OCI-LY3 (cell line): ENCODE data around the gene TMEM218.

ENCODE experiments used
- H2AFZ ChIP-seq: fragments of 200-600, 300-600 bp; shearing (Covaris generic); 2 replicates; pipeline ENCODE4 v1.6.0; 2014; ENCODE audit warnings: antibody characterized with exemption, low read depth, low read length
- H3K27ac ChIP-seq: fragments of 200-600, 300-600 bp; sonication (generic); 2 replicates; pipeline ENCODE4 v1.5.1; 2014; ENCODE audit warnings: mild to moderate bottlenecking, low read length, moderate library complexity, mixed read lengths
- H3K27me3 ChIP-seq: fragments of 200-600, 300-600 bp; sonication (generic); 2 replicates; pipeline ENCODE4 v1.6.1; 2014; ENCODE audit warnings: low read depth, low read length, mixed read lengths
- H3K36me3 ChIP-seq: fragments of 200-600, 300-600 bp; sonication (generic); replicated peaks from 2 replicates; pipeline ENCODE3; 2014; ENCODE audit warnings: low read depth, low read length, mixed read lengths
- H3K4me1 ChIP-seq: fragments of 300-600, 200-600 bp; sonication (generic); 2 replicates; pipeline ENCODE4 v1.6.1; 2014; ENCODE audit warnings: low read length, mixed read lengths
- H3K4me2 ChIP-seq: fragments of 200-600, 300-600 bp; sonication (generic); 2 replicates; pipeline ENCODE4 v1.6.1; 2014; ENCODE audit warnings: low read length, mixed read lengths
- H3K4me3 ChIP-seq: fragments of 300-600, 200-600 bp; sonication (generic); 2 replicates; pipeline ENCODE4 v1.5.1; 2014; ENCODE audit warnings: antibody characterized with exemption, mild to moderate bottlenecking, low read length, moderate library complexity
- H3K79me2 ChIP-seq: fragments of 300-600, 200-600 bp; shearing (Covaris generic); 2 replicates; pipeline ENCODE4 v1.6.1; 2014; ENCODE audit warnings: mild to moderate bottlenecking, low read length, mixed read lengths
- H3K9ac ChIP-seq: fragments of 300-600, 200-600 bp; shearing (Covaris generic); 2 replicates; pipeline ENCODE4 v1.6.0; 2014; ENCODE audit warnings: mild to moderate bottlenecking, low read length, moderate library complexity
- H3K9me3 ChIP-seq: fragments of 200-600, 300-600 bp; shearing (Covaris generic); 2 replicates; pipeline ENCODE4 v1.6.1; 2014; ENCODE audit warnings: low read length, mixed read lengths; ENCODE audit not compliant: insufficient read depth
- H4K20me1 ChIP-seq: fragments of 200-600, 300-600 bp; sonication (generic); 2 replicates; pipeline ENCODE4 v1.6.1; 2016; ENCODE audit warnings: low read length, mixed read lengths; ENCODE audit not compliant: insufficient read depth
- EZH2phosphoT487 ChIP-seq: fragments of 200-600 bp; shearing (Covaris generic); IDR thresholded peaks from 2 replicates; pipeline ENCODE4 v1.6.1; 2018; ENCODE audit warnings: antibody characterized with exemption, mixed run types, low read depth
- TF ChIP-seq, protein P1 (sequence below): fragments of 200-600, 300-600 bp; sonication (generic); IDR thresholded peaks from 2 replicates; pipeline ENCODE4 v1.5.1; 2014; ENCODE audit warnings: antibody characterized with exemption, low read length, low read depth

TMEM218 gene

DNA sequence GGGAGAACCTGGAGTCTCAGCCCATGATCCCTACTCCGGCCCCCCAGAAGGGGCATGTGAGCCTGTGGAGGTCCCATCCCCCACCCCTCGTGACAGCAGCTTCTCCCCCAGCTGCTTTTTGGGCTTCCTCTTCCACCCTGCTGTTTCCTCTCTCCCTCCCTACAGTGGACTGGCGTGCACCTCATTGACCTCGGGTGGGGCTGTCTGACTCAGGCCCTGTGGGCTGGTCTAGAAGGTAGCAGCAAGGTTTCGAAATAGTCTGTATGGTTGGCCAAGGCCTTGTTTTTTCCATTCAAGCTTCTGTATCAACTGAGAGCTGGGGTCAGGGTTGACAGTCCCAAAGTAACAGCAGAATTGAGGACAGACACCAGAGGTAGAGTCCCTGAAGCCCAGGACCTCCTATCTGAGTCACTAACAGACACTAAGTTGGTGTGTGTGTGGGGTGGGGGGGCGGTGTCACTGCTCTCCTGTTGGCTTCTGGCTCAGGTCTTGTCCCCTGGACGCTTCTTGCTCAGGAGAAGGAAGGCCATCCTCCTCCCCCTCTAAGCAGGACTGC is 40.6 kb downstream of the TMEM218 start:
- TF ChIP-seq, protein P1, sequence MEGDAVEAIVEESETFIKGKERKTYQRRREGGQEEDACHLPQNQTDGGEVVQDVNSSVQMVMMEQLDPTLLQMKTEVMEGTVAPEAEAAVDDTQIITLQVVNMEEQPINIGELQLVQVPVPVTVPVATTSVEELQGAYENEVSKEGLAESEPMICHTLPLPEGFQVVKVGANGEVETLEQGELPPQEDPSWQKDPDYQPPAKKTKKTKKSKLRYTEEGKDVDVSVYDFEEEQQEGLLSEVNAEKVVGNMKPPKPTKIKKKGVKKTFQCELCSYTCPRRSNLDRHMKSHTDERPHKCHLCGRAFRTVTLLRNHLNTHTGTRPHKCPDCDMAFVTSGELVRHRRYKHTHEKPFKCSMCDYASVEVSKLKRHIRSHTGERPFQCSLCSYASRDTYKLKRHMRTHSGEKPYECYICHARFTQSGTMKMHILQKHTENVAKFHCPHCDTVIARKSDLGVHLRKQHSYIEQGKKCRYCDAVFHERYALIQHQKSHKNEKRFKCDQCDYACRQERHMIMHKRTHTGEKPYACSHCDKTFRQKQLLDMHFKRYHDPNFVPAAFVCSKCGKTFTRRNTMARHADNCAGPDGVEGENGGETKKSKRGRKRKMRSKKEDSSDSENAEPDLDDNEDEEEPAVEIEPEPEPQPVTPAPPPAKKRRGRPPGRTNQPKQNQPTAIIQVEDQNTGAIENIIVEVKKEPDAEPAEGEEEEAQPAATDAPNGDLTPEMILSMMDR: no peak
- TF ChIP-seq EZH2phosphoT487: no peak
- Histone ChIP-seq H3K27ac (peak overlapping the region; percentile 88), H3K9me3 (no peaks in the 10 kb centered on the region), H2AFZ (no peak overlapping the region), H3K9ac (peak overlapping the region; percentile 69; the same call in 1 of the 2 replicates), H3K4me1 (peaks cover 51% of the 10 kb centered on the region), H3K4me2 (peak overlapping the region; percentile 82), H3K79me2 (no peaks in the 10 kb centered on the region), H4K20me1 (no peaks in the 10 kb centered on the region), H3K36me3 (peaks cover 8% of the 10 kb centered on the region), H3K27me3 (no peaks in the 10 kb centered on the region), H3K4me3 (peak overlapping the region; percentile 61; the same call in 1 of the 2 replicates)

DNA sequence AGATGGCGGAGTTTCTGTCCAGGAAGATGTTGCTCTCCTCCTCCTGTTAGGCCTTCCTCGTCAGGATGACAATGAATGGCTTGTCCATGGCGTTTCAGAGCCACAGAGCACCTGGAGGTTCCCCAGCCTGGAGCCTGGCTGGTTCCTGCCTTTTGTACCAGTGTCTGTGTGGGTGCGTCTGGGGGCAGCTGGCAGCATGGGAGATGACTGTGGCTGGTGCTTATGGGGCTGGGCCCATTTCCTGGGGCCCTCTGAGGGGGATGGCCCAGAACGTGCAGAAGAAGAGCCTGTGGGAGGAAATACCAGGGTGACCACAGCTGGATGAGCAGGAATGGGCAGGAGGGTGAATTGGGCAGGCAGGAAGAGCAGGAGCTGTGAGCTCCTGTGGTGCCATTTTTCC is 41.6 kb downstream of the TMEM218 start:
- Histone ChIP-seq H3K36me3 (peaks cover 8% of the 10 kb centered on the region), H3K4me3 (no peak overlapping the region), H3K27ac (peak overlapping the region; percentile 88; the same call in 1 of the 2 replicates), H3K27me3 (no peaks in the 10 kb centered on the region), H3K4me1 (peaks cover 51% of the 10 kb centered on the region), H4K20me1 (no peaks in the 10 kb centered on the region), H3K4me2 (peak overlapping the region; percentile 82), H3K9me3 (no peaks in the 10 kb centered on the region), H3K79me2 (no peaks in the 10 kb centered on the region), H3K9ac (no peak overlapping the region), H2AFZ (no peak overlapping the region)
- TF ChIP-seq, protein P1: no peak
- no peak for TF ChIP-seq EZH2phosphoT487

DNA sequence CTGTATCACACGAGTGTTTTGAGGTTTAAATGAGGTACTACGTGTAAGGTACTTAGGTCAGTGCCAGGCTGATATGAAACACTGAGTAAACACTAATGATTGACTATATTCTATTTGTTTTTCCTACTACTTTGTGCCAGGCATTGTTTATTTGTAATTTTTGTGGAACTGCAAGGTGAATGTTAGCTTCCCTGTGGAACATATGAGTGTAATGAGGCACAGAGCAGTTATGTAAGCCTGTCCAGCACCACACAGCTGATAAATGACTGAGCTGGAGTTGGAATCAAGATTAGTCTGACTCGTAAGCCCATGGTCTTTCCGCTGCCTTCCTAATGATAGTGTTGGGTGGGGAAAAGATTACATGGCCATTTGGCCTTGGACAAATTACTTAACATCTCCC is 42.4 kb downstream of the TMEM218 start:
- Histone ChIP-seq H3K27ac (no peak overlapping the region), H3K9me3 (no peaks in the 10 kb centered on the region), H3K4me3 (no peak overlapping the region), H3K4me1 (peaks cover 54% of the 10 kb centered on the region), H4K20me1 (no peaks in the 10 kb centered on the region), H3K36me3 (peaks cover 11% of the 10 kb centered on the region), H3K27me3 (no peaks in the 10 kb centered on the region), H3K79me2 (peaks cover 6% of the 10 kb centered on the region; the same call in 1 of the 2 replicates), H3K9ac (no peak overlapping the region), H2AFZ (no peak overlapping the region), H3K4me2 (no peak overlapping the region)
- TF ChIP-seq, protein P1: no peak
- TF ChIP-seq EZH2phosphoT487: no peak

DNA sequence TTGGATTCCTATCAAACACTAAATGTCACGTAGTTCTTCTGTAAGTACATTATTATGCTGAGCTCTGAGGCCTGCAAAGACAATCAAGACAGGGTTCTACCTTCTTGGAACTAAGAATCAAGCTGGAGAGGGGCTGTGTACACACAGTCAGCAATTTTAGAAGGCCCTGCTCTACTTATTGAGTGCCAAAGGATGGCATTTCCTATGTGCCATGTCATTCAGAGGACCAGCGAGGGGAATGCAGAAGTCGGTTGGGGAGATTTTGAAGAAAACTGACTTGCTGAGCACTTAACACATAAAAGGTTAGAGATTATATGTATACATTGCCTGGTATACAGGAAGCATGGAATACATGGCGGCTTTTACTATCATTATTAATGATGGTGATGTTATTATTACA is 43.1 kb downstream of the TMEM218 start:
- no peak overlapping the region for H3K27ac ChIP-seq
- peaks cover 8% of the 10 kb centered on the region for H3K36me3 ChIP-seq
- TF ChIP-seq, protein P1: no peak
- no peak for TF ChIP-seq EZH2phosphoT487
- no peaks in the 10 kb centered on the region for H3K9me3 ChIP-seq
- H3K4me3 ChIP-seq: no peak overlapping the region
- H3K79me2 ChIP-seq: peaks cover 12% of the 10 kb centered on the region
- H3K4me2 ChIP-seq: no peak overlapping the region
- peaks cover 48% of the 10 kb centered on the region for H3K4me1 ChIP-seq
- no peaks in the 10 kb centered on the region for H4K20me1 ChIP-seq
- H2AFZ ChIP-seq: no peak overlapping the region
- H3K27me3 ChIP-seq: no peaks in the 10 kb centered on the region
- H3K9ac ChIP-seq: no peak overlapping the region
